SK-N-SH (cell line): ENCODE results near the gene HOTAIR. TPM values are rescaled to one million over a fixed set of nuclear protein-coding genes. Genes with fewer than 3 reads are reported as not detected.

Experiments used
- CTCF ChIA-PET: fragments of 300-600, 350-600 bp; formaldehyde crosslinking; extraction: SDS; loops from one replicate; lab custom pipeline; 2021; lab: Yijun Ruan, JAX
- POLR2A ChIA-PET: fragments of 350-600 bp; sonication (Branson Sonifier 250); formaldehyde crosslinking; extraction: SDS; loops from one replicate; lab custom pipeline; 2020; ENCODE audit warnings: antibody characterized with exemption, inconsistent platforms; lab: Yijun Ruan, JAX
- DNase-seq: peaks from one replicate; pipeline ENCODE4 v3.0.0; 2012
- H2AFZ ChIP-seq: fragments of 200-600 bp; sonication (generic); 2 replicates; pipeline ENCODE4 v1.8.1; 2016; ENCODE audit warnings: antibody characterized with exemption, mild to moderate bottlenecking, low read depth
- H3F3A ChIP-seq: fragments of 200-600 bp; sonication (generic); replicated peaks from 2 replicates; pipeline ENCODE3; 2016; ENCODE audit warnings: antibody characterized with exemption, mild to moderate bottlenecking; ENCODE audit not compliant: insufficient read depth
- H3K27ac ChIP-seq, 2 experiments: fragments of 200-500 bp in 1 of 2; fragments of 200-600 bp in 1 of 2; sonication (Bioruptor generic) in 1 of 2; sonication (generic), shearing (Covaris generic) in 1 of 2; 2 replicates each; pipeline versions ENCODE4 v1.5.1 to v1.6.1; 2014 to 2016; ENCODE audit warnings: low read depth in 2 of 2, inconsistent platforms in 1 of 2, low read length in 1 of 2, mild to moderate bottlenecking in 1 of 2, mixed read lengths in 1 of 2
- H3K27me3 ChIP-seq: fragments of 200-600 bp; sonication (generic), shearing (Covaris generic); 2 replicates; pipeline ENCODE4 v1.6.1; 2016; ENCODE audit warnings: mixed run types; ENCODE audit not compliant: insufficient read depth
- H3K36me3 ChIP-seq, 2 experiments: fragments of 200-500 bp in 1 of 2; fragments of 200-600 bp in 1 of 2; sonication (Bioruptor generic) in 1 of 2; sonication (generic) in 1 of 2; replicated peaks in 1 of 2; 2 replicates each; pipeline versions ENCODE3 to v1.5.1; 2014 to 2016; ENCODE audit warnings: low read length in 1 of 2, mild to moderate bottlenecking in 1 of 2; ENCODE audit not compliant: insufficient read depth in 2 of 2, control insufficient read depth in 1 of 2
- H3K4me1 ChIP-seq, 2 experiments: fragments of 200-500 bp in 1 of 2; fragments of 200-600 bp in 1 of 2; sonication (Bioruptor generic) in 1 of 2; sonication (generic), shearing (Covaris generic) in 1 of 2; 2 replicates each; pipeline versions ENCODE4 v1.5.1 to v1.6.1; 2014 to 2016; ENCODE audit warnings: low read depth in 1 of 2, low read length in 1 of 2, mixed run types in 1 of 2; ENCODE audit not compliant: insufficient read depth in 2 of 2, control insufficient read depth in 1 of 2
- H3K4me2 ChIP-seq: fragments of 200-600 bp; sonication (generic), shearing (Covaris generic); 2 replicates; pipeline ENCODE4 v1.6.1; 2017; ENCODE audit warnings: mixed run types
- H3K4me3 ChIP-seq, 2 experiments: fragments of 200-500 bp in 1 of 2; fragments of 200-600 bp in 1 of 2; sonication (Bioruptor generic) in 1 of 2; sonication (generic), shearing (Covaris generic) in 1 of 2; 2 replicates each; pipeline versions ENCODE4 v1.5.1 to v1.8.1; 2014 to 2016; ENCODE audit warnings: low read depth in 2 of 2, inconsistent platforms in 1 of 2, low read length in 1 of 2, mild to moderate bottlenecking in 1 of 2, mixed read lengths in 1 of 2, moderate library complexity in 1 of 2
- H3K79me2 ChIP-seq: fragments of 200-600 bp; sonication (generic); 2 replicates; pipeline ENCODE4 v1.8.1; 2017; ENCODE audit warnings: mild to moderate bottlenecking; ENCODE audit not compliant: insufficient read depth
- H3K9ac ChIP-seq: fragments of 200-600 bp; sonication (generic); 2 replicates; pipeline ENCODE4 v1.6.1; 2017; ENCODE audit warnings: mixed run types
- H3K9me2 ChIP-seq: fragments of 200-600 bp; sonication (generic); 2 replicates; pipeline ENCODE4 v1.6.1; 2017; ENCODE audit warnings: mixed run types
- H3K9me3 ChIP-seq: fragments of 200-600 bp; sonication (generic); 2 replicates; pipeline ENCODE4 v1.6.1; 2017; ENCODE audit warnings: mixed run types, mild to moderate bottlenecking, moderate library complexity
- H4K20me1 ChIP-seq: fragments of 200-600 bp; sonication (generic); 2 replicates; pipeline ENCODE4 v1.6.1; 2017; ENCODE audit warnings: mild to moderate bottlenecking, mixed run types; ENCODE audit not compliant: insufficient read depth
- EZH2phosphoT487 ChIP-seq: fragments of 200-600 bp; sonication (generic); IDR thresholded peaks from 2 replicates; pipeline ENCODE4 v1.6.1; 2017; ENCODE audit warnings: low read depth, mixed run types, mild to moderate bottlenecking, antibody characterized with exemption, moderate library complexity, borderline replicate concordance
- FOXM1 ChIP-seq: IDR thresholded peaks from 2 replicates; pipeline ENCODE4 v1.4.0; 2012; ENCODE audit warnings: low read depth, mild to moderate bottlenecking
- GATA2 ChIP-seq: sonication (generic); formaldehyde crosslinking; IDR thresholded peaks from 2 replicates; pipeline ENCODE4 v1.5.0; 2020; ENCODE audit warnings: mild to moderate bottlenecking, missing genetic modification reagents
- MEF2A ChIP-seq: IDR thresholded peaks from 2 replicates; pipeline ENCODE4 v1.4.0; 2012; ENCODE audit warnings: low read depth, borderline replicate concordance
- MXI1 ChIP-seq: IDR thresholded peaks from 2 replicates; pipeline ENCODE4 v1.6.1; 2012; ENCODE audit warnings: mild to moderate bottlenecking, low read depth, low read length, improper control_type of control experiment
- NRF1 ChIP-seq: IDR thresholded peaks from 2 replicates; pipeline ENCODE4 v1.6.1; 2012; ENCODE audit warnings: low read depth, mild to moderate bottlenecking, low read length
- REST ChIP-seq: IDR thresholded peaks from 2 replicates; pipeline ENCODE4 v1.6.1; 2012; ENCODE audit warnings: mild to moderate bottlenecking, low read depth, low read length, moderate library complexity
- RFX5 ChIP-seq: IDR thresholded peaks from 2 replicates; pipeline ENCODE4 v1.6.1; 2012; ENCODE audit warnings: mild to moderate bottlenecking, improper control_type of control experiment, low read length
- RXRA ChIP-seq: IDR thresholded peaks from 2 replicates; pipeline ENCODE4 v1.4.0; 2012; ENCODE audit warnings: low read depth, mild to moderate bottlenecking, borderline replicate concordance
- SIN3A ChIP-seq: IDR thresholded peaks from 2 replicates; pipeline ENCODE4 v1.6.1; 2012; ENCODE audit warnings: low read depth, mild to moderate bottlenecking, low read length, moderate library complexity, borderline replicate concordance
- SMC3 ChIP-seq: IDR thresholded peaks from 2 replicates; pipeline ENCODE4 v1.6.1; 2012; ENCODE audit warnings: low read depth, low read length, improper control_type of control experiment
- TCF12 ChIP-seq: IDR thresholded peaks from 2 replicates; pipeline ENCODE4 v1.4.0; 2012
- TEAD4 ChIP-seq: IDR thresholded peaks from 2 replicates; pipeline ENCODE4 v1.4.0; 2012; ENCODE audit warnings: mild to moderate bottlenecking, borderline replicate concordance; ENCODE audit not compliant: insufficient read depth
- USF1 ChIP-seq: IDR thresholded peaks from 2 replicates; pipeline ENCODE4 v1.4.0; 2012; ENCODE audit warnings: low read depth, borderline replicate concordance
- WGBS: methylation state at CpG from one replicate; pipeline ENCODE4 v1.1.6; 2017; ENCODE audit warnings: low lambda C conversion rate; 5-methylcytosine and 5-hydroxymethylcytosine counted together
- polyA plus RNA-seq, 3 experiments: library from polyadenylated mRNA; depleted of rRNA; stranded (reverse); fragments of >200 nt; gene quantifications; 2 replicates each; pipeline ENCODE4 v1.2.3, GENCODE V29; 2012
- TF ChIP-seq, protein P1 (sequence below): fragments of 150-350 bp; IDR thresholded peaks from 2 replicates; pipeline ENCODE4 v1.6.1; 2017; ENCODE audit warnings: antibody characterized with exemption, low read length, low read depth, borderline replicate concordance
- TF ChIP-seq, protein P2 (sequence below): IDR thresholded peaks from 2 replicates; pipeline ENCODE4; 2012
- TF ChIP-seq, protein P3 (sequence below): fragments of 200-600 bp; sonication (generic); IDR thresholded peaks from 2 replicates; pipeline ENCODE4 v1.6.1; 2017; ENCODE audit warnings: antibody characterized with exemption, mild to moderate bottlenecking, moderate library complexity

Gene HOTAIR
- polyA plus RNA-seq, 1 of the 3 experiments (the other 2 are of a cell fraction), result not detected

GRCh38 chr12:53928054-53928835, 46.5 kb downstream of the HOTAIR start:
- Histone ChIP-seq H3K27ac (no peak overlapping the region), H3K36me3 (no peaks in the 10 kb centered on the region), H3K4me3 (no peak overlapping the region), H3K9ac (no peak overlapping the region), H3K9me3 (no peaks in the 10 kb centered on the region), H3F3A (no peaks in the 10 kb centered on the region), H2AFZ (no peak overlapping the region), H3K79me2 (no peaks in the 10 kb centered on the region), H3K4me2 (no peak overlapping the region), H3K27me3 (peaks cover 96% of the 10 kb centered on the region), H4K20me1 (no peaks in the 10 kb centered on the region), H3K9me2 (no peaks in the 10 kb centered on the region), H3K4me1 (no peaks in the 10 kb centered on the region)
- WGBS, result 6% methylated on average over 29 of the region's 31 CpGs
- CTCF ChIA-PET, result interaction anchor here (1.1 to 1.2 kb wide), 2 partner anchors 19 to 287 kb away, joined by 3 to 4 read pairs; no protein-coding TSS in a partner anchor
- TF ChIP-seq TEAD4, result no peak
- TF ChIP-seq SMC3, result no peak
- TF ChIP-seq MEF2A, result no peak
- TF ChIP-seq TCF12, result no peak
- no peak for TF ChIP-seq FOXM1
- TF ChIP-seq, protein P1, sequence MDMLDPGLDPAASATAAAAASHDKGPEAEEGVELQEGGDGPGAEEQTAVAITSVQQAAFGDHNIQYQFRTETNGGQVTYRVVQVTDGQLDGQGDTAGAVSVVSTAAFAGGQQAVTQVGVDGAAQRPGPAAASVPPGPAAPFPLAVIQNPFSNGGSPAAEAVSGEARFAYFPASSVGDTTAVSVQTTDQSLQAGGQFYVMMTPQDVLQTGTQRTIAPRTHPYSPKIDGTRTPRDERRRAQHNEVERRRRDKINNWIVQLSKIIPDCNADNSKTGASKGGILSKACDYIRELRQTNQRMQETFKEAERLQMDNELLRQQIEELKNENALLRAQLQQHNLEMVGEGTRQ, result no peak
- no peak for TF ChIP-seq SIN3A
- TF ChIP-seq GATA2 (CRISPR knock-in tag), result no peak
- TF ChIP-seq RFX5, result no peak
- TF ChIP-seq, protein P2, sequence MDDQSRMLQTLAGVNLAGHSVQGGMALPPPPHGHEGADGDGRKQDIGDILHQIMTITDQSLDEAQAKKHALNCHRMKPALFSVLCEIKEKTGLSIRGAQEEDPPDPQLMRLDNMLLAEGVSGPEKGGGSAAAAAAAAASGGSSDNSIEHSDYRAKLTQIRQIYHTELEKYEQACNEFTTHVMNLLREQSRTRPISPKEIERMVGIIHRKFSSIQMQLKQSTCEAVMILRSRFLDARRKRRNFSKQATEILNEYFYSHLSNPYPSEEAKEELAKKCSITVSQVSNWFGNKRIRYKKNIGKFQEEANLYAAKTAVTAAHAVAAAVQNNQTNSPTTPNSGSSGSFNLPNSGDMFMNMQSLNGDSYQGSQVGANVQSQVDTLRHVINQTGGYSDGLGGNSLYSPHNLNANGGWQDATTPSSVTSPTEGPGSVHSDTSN, result no peak
- TF ChIP-seq REST, result no peak
- TF ChIP-seq NRF1, result no peak
- TF ChIP-seq MXI1, result no peak
- no peak for TF ChIP-seq EZH2phosphoT487
- TF ChIP-seq USF1, result no peak
- no peak for TF ChIP-seq RXRA
- TF ChIP-seq, protein P3, sequence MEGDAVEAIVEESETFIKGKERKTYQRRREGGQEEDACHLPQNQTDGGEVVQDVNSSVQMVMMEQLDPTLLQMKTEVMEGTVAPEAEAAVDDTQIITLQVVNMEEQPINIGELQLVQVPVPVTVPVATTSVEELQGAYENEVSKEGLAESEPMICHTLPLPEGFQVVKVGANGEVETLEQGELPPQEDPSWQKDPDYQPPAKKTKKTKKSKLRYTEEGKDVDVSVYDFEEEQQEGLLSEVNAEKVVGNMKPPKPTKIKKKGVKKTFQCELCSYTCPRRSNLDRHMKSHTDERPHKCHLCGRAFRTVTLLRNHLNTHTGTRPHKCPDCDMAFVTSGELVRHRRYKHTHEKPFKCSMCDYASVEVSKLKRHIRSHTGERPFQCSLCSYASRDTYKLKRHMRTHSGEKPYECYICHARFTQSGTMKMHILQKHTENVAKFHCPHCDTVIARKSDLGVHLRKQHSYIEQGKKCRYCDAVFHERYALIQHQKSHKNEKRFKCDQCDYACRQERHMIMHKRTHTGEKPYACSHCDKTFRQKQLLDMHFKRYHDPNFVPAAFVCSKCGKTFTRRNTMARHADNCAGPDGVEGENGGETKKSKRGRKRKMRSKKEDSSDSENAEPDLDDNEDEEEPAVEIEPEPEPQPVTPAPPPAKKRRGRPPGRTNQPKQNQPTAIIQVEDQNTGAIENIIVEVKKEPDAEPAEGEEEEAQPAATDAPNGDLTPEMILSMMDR, result no peak
- DNase-seq, result no peak
- POLR2A ChIA-PET, result no interaction called here
